Upper lobe of left lung (tissue), 6 donors: Measurements from ENCODE around the gene FEM1A. TPM values are rescaled to one million over a fixed set of nuclear protein-coding genes. Genes with fewer than 3 reads are reported as not detected.

Experiments
- ATAC-seq, 2 donors: fragments of 200-7000 bp; cut with Tn5 transposase; one replicate each; pipeline ENCODE4 v1.9.1; 2022; ENCODE audit warnings: mild to moderate bottlenecking in 2 of 2, moderate library complexity in 2 of 2; ENCODE audit not compliant: low FRiP score in 2 of 2
- DNase-seq, 2 donors: peaks; one replicate each; pipeline ENCODE4 v3.0.0-alpha.2; 2019 to 2020
- H3K27ac ChIP-seq, 4 donors: fragments of 200-600 bp; sonication (generic); one replicate each; pipeline ENCODE4 v1.5.1; 2016 to 2019
- H3K27me3 ChIP-seq, 4 donors: fragments of 200-600 bp; sonication (generic); one replicate each; pipeline ENCODE4 v1.5.1; 2017 to 2019
- H3K36me3 ChIP-seq, 4 donors: fragments of 200-600 bp; sonication (generic); one replicate each; pipeline ENCODE4 v1.5.1; 2016 to 2019
- H3K4me1 ChIP-seq, 4 donors: fragments of 200-600 bp; sonication (generic); one replicate each; pipeline ENCODE4 v1.5.1; 2018 to 2019
- H3K4me3 ChIP-seq, 4 donors: fragments of 200-600 bp; sonication (generic); one replicate each; pipeline ENCODE4 v1.5.1; 2017 to 2019; ENCODE audit warnings: mild to moderate bottlenecking in 2 of 4, moderate library complexity in 1 of 4
- H3K9me3 ChIP-seq, 4 donors: fragments of 200-600 bp; sonication (generic); one replicate each; pipeline ENCODE4 v1.5.1; 2018 to 2019
- EP300 ChIP-seq, 4 donors: sonication (generic); formaldehyde crosslinking; IDR thresholded peaks; one replicate each; pipeline ENCODE4 v1.5.1; 2017; ENCODE audit warnings: antibody characterized with exemption in 4 of 4, control low read depth in 2 of 4
- POLR2A ChIP-seq, 4 donors: fragments of 450-650 bp; IDR thresholded peaks; one replicate each; pipeline ENCODE4 v1.5.1; 2016 to 2017; ENCODE audit warnings: antibody characterized with exemption in 4 of 4, mild to moderate bottlenecking in 2 of 4
- POLR2AphosphoS5 ChIP-seq, 2 donors: sonication (generic); formaldehyde crosslinking; IDR thresholded peaks; one replicate each; pipeline ENCODE4 v1.5.1; 2017; ENCODE audit warnings: antibody characterized with exemption in 2 of 2
- whole genome bisulfite sequencing, 2 donors: methylation state at CpG; one replicate each; pipeline ENCODE4 v1.1.5; 2017 to 2018; 5-methylcytosine and 5-hydroxymethylcytosine counted together
- total RNA-seq, 6 donors: library from RNA; depleted of rRNA in 4 of 6; stranded (reverse); fragments of >200 nt in 4 of 6; gene quantifications; one replicate each; pipeline versions ENCODE4 v1.1.0 to v1.2.1, GENCODE V29; 2016 to 2021
- TF ChIP-seq, protein P1 (sequence below), 6 experiments: fragments of 450-650 bp in 4 of 6; fragments of 200-600 bp in 2 of 6; sonication (generic) in 2 of 6; IDR thresholded peaks; one replicate each; pipeline ENCODE4 v1.5.1; 2016 to 2019; ENCODE audit warnings: antibody characterized with exemption in 6 of 6
- donor health status: DM: no; HTN: no; CAD: no; lungs with moderate emphysema.
- donor health status: DM: no; HTN: yes; CAD: no; lungs with severe emphysema.

Gene FEM1A
- total RNA-seq, 6 donors from 2014 or later, result 15.6 to 22.2 (median 16.0) TPM

DNA sequence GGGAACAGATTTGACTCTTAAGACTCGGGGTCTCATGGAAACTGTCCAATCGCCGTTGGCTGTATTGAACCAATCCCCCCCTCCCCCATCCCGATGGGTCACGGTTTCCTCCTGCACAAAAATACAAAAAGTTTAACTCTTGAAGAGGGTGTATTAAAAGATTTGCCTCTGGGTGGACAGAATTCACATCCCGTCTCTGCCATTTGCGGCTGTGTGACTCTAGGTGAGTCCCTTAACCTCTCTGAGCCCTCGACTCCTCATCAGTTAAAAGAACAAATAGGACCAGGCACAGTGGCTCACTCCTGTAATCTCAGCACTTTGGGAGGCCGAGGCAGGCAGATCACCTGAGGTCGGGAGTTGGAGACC is 31.3 kb upstream of the FEM1A start:
- Histone ChIP-seq H3K9me3 (no peaks in the 10 kb centered on the region), H3K4me1 (peaks cover 10 to 18% (median 12%) of the 10 kb centered on the region in 4 donors), H3K4me3 (peak overlapping the region in 3 of 4 donors; percentile 24 to 44 (median 39)), H3K27me3 (no peaks in the 10 kb centered on the region), H3K27ac (no peak overlapping the region), H3K36me3 (no peaks in the 10 kb centered on the region)
- WGBS, 2 donors, result 41 to 51% methylated on average over 6 to 10 of the region's 10 CpGs
- ATAC-seq (no peak), DNase-seq (no peak)
- no peak for TF ChIP-seq POLR2A (IDR thresholded peaks at IDR 0.05)
- TF ChIP-seq, protein P1, sequence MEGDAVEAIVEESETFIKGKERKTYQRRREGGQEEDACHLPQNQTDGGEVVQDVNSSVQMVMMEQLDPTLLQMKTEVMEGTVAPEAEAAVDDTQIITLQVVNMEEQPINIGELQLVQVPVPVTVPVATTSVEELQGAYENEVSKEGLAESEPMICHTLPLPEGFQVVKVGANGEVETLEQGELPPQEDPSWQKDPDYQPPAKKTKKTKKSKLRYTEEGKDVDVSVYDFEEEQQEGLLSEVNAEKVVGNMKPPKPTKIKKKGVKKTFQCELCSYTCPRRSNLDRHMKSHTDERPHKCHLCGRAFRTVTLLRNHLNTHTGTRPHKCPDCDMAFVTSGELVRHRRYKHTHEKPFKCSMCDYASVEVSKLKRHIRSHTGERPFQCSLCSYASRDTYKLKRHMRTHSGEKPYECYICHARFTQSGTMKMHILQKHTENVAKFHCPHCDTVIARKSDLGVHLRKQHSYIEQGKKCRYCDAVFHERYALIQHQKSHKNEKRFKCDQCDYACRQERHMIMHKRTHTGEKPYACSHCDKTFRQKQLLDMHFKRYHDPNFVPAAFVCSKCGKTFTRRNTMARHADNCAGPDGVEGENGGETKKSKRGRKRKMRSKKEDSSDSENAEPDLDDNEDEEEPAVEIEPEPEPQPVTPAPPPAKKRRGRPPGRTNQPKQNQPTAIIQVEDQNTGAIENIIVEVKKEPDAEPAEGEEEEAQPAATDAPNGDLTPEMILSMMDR (IDR thresholded peaks at IDR 0.05), result no peak
- no peak for TF ChIP-seq EP300 (IDR thresholded peaks at IDR 0.05)
- TF ChIP-seq POLR2AphosphoS5 (IDR thresholded peaks at IDR 0.05), result no peak

DNA sequence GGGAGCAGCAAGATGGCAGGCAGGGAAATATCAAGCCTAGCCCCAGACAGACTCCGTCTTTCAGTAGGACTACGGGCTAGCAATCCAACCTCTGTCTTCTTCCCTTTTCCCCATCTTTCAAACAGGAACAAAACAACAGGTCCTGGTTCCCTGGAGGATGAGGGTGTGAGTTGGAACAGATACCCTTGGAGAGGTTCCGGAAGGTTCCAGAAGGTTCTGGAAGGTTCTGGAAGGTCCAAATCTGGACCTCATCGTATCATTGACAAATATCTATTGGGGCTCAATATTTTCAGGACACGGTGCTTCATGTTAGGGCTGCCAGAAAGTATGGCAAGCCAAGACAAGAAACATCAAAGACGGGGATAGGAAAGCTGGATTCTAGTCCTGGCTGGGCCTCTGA is 28.5 kb upstream of the FEM1A start:
- DNase-seq, result no peak
- no peaks in the 10 kb centered on the region for H3K27me3 ChIP-seq

GRCh38 chr19:4764393-4764660 is 27.2 kb upstream of the FEM1A start:
- Histone ChIP-seq H3K36me3 (no peaks in the 10 kb centered on the region), H3K27me3 (no peaks in the 10 kb centered on the region), H3K27ac (no peak overlapping the region), H3K4me3 (no peak overlapping the region), H3K9me3 (no peaks in the 10 kb centered on the region), H3K4me1 (peaks cover 10 to 18% (median 11%) of the 10 kb centered on the region in 4 donors)
- TF ChIP-seq POLR2A (IDR thresholded peaks at IDR 0.05) (no peak), EP300 (IDR thresholded peaks at IDR 0.05) (no peak), POLR2AphosphoS5 (IDR thresholded peaks at IDR 0.05) (no peak)
- TF ChIP-seq, protein P1 (IDR thresholded peaks at IDR 0.05), result no peak
- no peak for DNase-seq
- no peak for ATAC-seq
- WGBS, 2 donors, result 58 to 66% methylated on average over 5 of the region's 5 CpGs

More for the DNA sequence above, 28.5 kb upstream of the FEM1A start:
- H3K4me1 ChIP-seq, result peaks cover 10 to 18% (median 12%) of the 10 kb centered on the region in 4 donors
- H3K9me3 ChIP-seq, result no peaks in the 10 kb centered on the region
- no peak overlapping the region for H3K4me3 ChIP-seq
- TF ChIP-seq, protein P1 (IDR thresholded peaks at IDR 0.05), result no peak
- no peak for TF ChIP-seq POLR2A (IDR thresholded peaks at IDR 0.05)
- no peak for TF ChIP-seq EP300 (IDR thresholded peaks at IDR 0.05)
- no peak for TF ChIP-seq POLR2AphosphoS5 (IDR thresholded peaks at IDR 0.05)
- H3K36me3 ChIP-seq, result no peaks in the 10 kb centered on the region
- 80% methylated on average over 6 of the region's 6 CpGs for WGBS, 2 donors
- no peak for ATAC-seq
- no peak overlapping the region for H3K27ac ChIP-seq

GRCh38 chr19:4768934-4769777 is 22.4 kb upstream of the FEM1A start:
- peaks cover 0 to 3% (median 0%) of the 10 kb centered on the region in 4 donors for H3K9me3 ChIP-seq
- ATAC-seq (peak; percentile 88), DNase-seq (peak in 1 of 2 donors; percentile 79)
- H3K4me3 ChIP-seq, result no peak overlapping the region
- no peaks in the 10 kb centered on the region for H3K36me3 ChIP-seq
- no peak for TF ChIP-seq POLR2A (IDR thresholded peaks at IDR 0.05)
- peak in 1 of 2 donors; percentile 59 for TF ChIP-seq POLR2AphosphoS5 (IDR thresholded peaks at IDR 0.05)
- no peaks in the 10 kb centered on the region for H3K27me3 ChIP-seq
- peaks cover 0 to 4% (median 0%) of the 10 kb centered on the region in 4 donors for H3K4me1 ChIP-seq
- no peak overlapping the region for H3K27ac ChIP-seq
- WGBS, 2 donors, result 10 to 15% methylated on average over 30 to 37 of the region's 37 CpGs

DNA sequence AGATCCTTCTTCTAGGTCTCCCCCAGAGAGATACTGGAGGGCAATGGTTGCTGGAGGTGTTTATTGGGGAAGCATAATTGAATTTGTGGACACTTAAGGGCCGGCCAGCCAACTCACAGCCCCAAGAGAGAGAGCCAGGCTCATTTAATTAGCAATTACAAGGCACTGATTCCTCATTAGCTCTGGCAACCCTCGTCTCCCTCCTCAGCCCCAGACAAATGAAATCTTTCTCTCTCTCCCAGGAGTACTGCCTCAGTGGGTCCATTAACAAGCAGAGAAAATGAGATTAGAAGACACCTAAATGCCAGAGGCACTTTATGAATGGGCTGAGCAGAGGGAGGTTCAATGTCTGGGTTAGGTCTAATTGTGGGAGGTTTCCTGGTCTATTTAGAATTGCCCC is 19.0 kb upstream of the FEM1A start:
- H3K9me3 ChIP-seq, result peaks cover 0 to 3% (median 0%) of the 10 kb centered on the region in 4 donors
- ATAC-seq, result no peak
- peaks cover 0 to 4% (median 0%) of the 10 kb centered on the region in 4 donors for H3K4me1 ChIP-seq
- H3K27me3 ChIP-seq, result no peaks in the 10 kb centered on the region
- H3K27ac ChIP-seq, result no peak overlapping the region
- no peak overlapping the region for H3K4me3 ChIP-seq
- 28 to 49% methylated on average over 2 of the region's 2 CpGs for WGBS, 2 donors
- TF ChIP-seq POLR2A (IDR thresholded peaks at IDR 0.05) (no peak), EP300 (IDR thresholded peaks at IDR 0.05) (no peak), POLR2AphosphoS5 (IDR thresholded peaks at IDR 0.05) (no peak)
- TF ChIP-seq, protein P1 (IDR thresholded peaks at IDR 0.05), result no peak
- DNase-seq, result no peak
- H3K36me3 ChIP-seq, result no peaks in the 10 kb centered on the region
